ENCODE data around the gene DIP2B. TPM values are rescaled to one million over a fixed set of nuclear protein-coding genes. Genes with fewer than 3 reads are reported as not detected.
A peak's percentile ranks its signal among the peaks of the same experiment; 100 is the strongest.

The DIP2B gene
- total RNA-seq, 1 experiment from 2014 or later = 20.0 TPM

GRCh38 chr12:50611021-50611744 lies 106.4 kb downstream of the DIP2B start:
- Histone ChIP-seq H3K18ac (ENCODE audit: insufficient read length, low read depth, low read length) (no peak overlapping the region), H3K79me2 (ENCODE audit: insufficient read depth, low read length) (peaks cover 3% of the 10 kb centered on the region; the same call in 1 of the 2 replicates), H4K20me1 (ENCODE audit: control insufficient read depth, insufficient read depth, insufficient read length) (no peaks in the 10 kb centered on the region), H2AFZ (ENCODE audit: low read length) (no peak overlapping the region), H4K91ac (ENCODE audit: insufficient read length, low read depth, low read length) (no peak overlapping the region), H3K9me3 (ENCODE audit: control insufficient read depth, low read depth, low read length) (no peaks in the 10 kb centered on the region), H3K14ac (ENCODE audit: insufficient read depth, low read length) (no peak overlapping the region), H3K79me1 (ENCODE audit: insufficient read depth, low read depth, low read length, poor library complexity, severe bottlenecking) (no peaks in the 10 kb centered on the region), H2BK15ac (ENCODE audit: low read depth, low read length) (no peak overlapping the region), H3K9ac (ENCODE audit: extremely low read depth, insufficient read length, low read length) (no peak overlapping the region), H3K27me3 (ENCODE audit: insufficient read depth, low read length) (no peaks in the 10 kb centered on the region), H3K23me2 (ENCODE audit: insufficient read length, low read depth, low read length, poor library complexity, severe bottlenecking) (no peaks in the 10 kb centered on the region), H2BK5ac (ENCODE audit: insufficient read length, low read length) (no peak overlapping the region), H3K27ac (ENCODE audit: insufficient read length, low read depth, low read length) (no peak overlapping the region), H2BK120ac (ENCODE audit: low read depth, low read length, poor library complexity, severe bottlenecking) (no peak overlapping the region), H4K5ac (ENCODE audit: insufficient read length, low read depth, low read length) (no peak overlapping the region), H3K4ac (ENCODE audit: low read depth, low read length) (no peak overlapping the region), H2AK5ac (ENCODE audit: insufficient read length, low read length) (no peak overlapping the region), H3K4me1 (ENCODE audit: insufficient read depth, low read length) (peaks cover 8% of the 10 kb centered on the region; the same call in 1 of the 2 replicates), H4K8ac (replicated peaks; ENCODE audit: insufficient read length, low read depth, low read length) (no peak overlapping the region), H3K4me2 (ENCODE audit: insufficient read depth, insufficient read length, low read length) (no peak overlapping the region), H3T11ph (ENCODE audit: low read length) (no peak overlapping the region), H3K23ac (ENCODE audit: insufficient read length, low read depth, low read length) (no peak overlapping the region), H2BK20ac (ENCODE audit: low read depth, low read length, poor library complexity, severe bottlenecking) (no peak overlapping the region), H2BK12ac (ENCODE audit: insufficient read length, low read depth, low read length) (no peak overlapping the region), H3K56ac (ENCODE audit: insufficient read length, low read depth, low read length) (no peak overlapping the region)
- Mint-ChIP-seq H3K27ac (peak overlapping the region; percentile 21 to 85 (median 73); a peak in 5 of 7 replicates), H3K27me3 (ENCODE audit: low read depth) (no peaks in the 10 kb centered on the region), H3K36me3 (ENCODE audit: insufficient read depth in 1 of 3, low read depth in 3 of 3) (no peaks in the 10 kb centered on the region), H3K4me1 (peaks cover 19 to 20% of the 10 kb centered on the region in 2 experiments), H3K9me3 (no peaks in the 10 kb centered on the region), H3K4me3 (no peak overlapping the region)
- TF ChIP-seq, protein P1, sequence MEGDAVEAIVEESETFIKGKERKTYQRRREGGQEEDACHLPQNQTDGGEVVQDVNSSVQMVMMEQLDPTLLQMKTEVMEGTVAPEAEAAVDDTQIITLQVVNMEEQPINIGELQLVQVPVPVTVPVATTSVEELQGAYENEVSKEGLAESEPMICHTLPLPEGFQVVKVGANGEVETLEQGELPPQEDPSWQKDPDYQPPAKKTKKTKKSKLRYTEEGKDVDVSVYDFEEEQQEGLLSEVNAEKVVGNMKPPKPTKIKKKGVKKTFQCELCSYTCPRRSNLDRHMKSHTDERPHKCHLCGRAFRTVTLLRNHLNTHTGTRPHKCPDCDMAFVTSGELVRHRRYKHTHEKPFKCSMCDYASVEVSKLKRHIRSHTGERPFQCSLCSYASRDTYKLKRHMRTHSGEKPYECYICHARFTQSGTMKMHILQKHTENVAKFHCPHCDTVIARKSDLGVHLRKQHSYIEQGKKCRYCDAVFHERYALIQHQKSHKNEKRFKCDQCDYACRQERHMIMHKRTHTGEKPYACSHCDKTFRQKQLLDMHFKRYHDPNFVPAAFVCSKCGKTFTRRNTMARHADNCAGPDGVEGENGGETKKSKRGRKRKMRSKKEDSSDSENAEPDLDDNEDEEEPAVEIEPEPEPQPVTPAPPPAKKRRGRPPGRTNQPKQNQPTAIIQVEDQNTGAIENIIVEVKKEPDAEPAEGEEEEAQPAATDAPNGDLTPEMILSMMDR (conservative IDR thresholded peaks at IDR 0.05) = no peak
- DNase-seq = no peak
- no CpG with 5 or more reads among the region's 10 CpGs for WGBS (ENCODE audit: extremely low coverage, insufficient read length, low lambda C conversion rate)

All from H9 (cell line).